GM19239 (cell line): ENCODE results near the gene RC3H2.
A peak's percentile ranks its signal among the peaks of the same experiment; 100 is the strongest.

Experiments used
- DNase-seq: peaks from one replicate; pipeline ENCODE4 v3.0.0; 2011; ENCODE audit warnings: low spot score; ENCODE audit not compliant: insufficient read length
- FAIRE-seq: peaks from 2 replicates; lab custom pipeline; 2011; peaks lifted over from hg19 to GRCh38; lab: Jason Lieb, UNC

Gene RC3H2

GRCh38 chr9:122904823-122905710, at the start of gene RC3H2:
RC3H2 (minus strand) TSS chr9:122905359; CDS start chr9:122897509, 7,850 bp downstream.
- peak; percentile 100 for FAIRE-seq
- DNase-seq: peak; percentile 60

GRCh38 chr9:122954253-122954691, 49.1 kb upstream of the RC3H2 start:
- no peak for DNase-seq
- FAIRE-seq: no peak

GRCh38 chr9:122951056-122951455, 45.9 kb upstream of the RC3H2 start:
- FAIRE-seq (no peak), DNase-seq (no peak)

- no peak for FAIRE-seq
Observed at GRCh38 chr9:122950263-122950662, 45.1 kb upstream of the RC3H2 start.

GRCh38 chr9:122949696-122950095, 44.5 kb upstream of the RC3H2 start:
- DNase-seq (no peak), FAIRE-seq (no peak)

More at GRCh38 chr9:122950263-122950662, 45.1 kb upstream of the RC3H2 start:
- no peak for DNase-seq

- DNase-seq (no peak), FAIRE-seq (no peak)
Observed at GRCh38 chr9:122948313-122948712, 43.2 kb upstream of the RC3H2 start.

GRCh38 chr9:122946461-122947005, 41.4 kb upstream of the RC3H2 start:
- DNase-seq (no peak), FAIRE-seq (no peak)

- no peak for FAIRE-seq
- DNase-seq: no peak
Observed at GRCh38 chr9:122944960-122945888, 40.1 kb upstream of the RC3H2 start.

- peak; percentile 81 for FAIRE-seq
- no peak for DNase-seq
Observed at GRCh38 chr9:122941582-122942234, 36.5 kb upstream of the RC3H2 start.

GRCh38 chr9:122940749-122941581, 35.8 kb upstream of the RC3H2 start, which contains the start of gene RABGAP1:
RABGAP1 (plus strand) TSS chr9:122941020; CDS start chr9:122957060, 16,040 bp downstream.
- peak; percentile 96 for FAIRE-seq
- peak; percentile 81 for DNase-seq

- DNase-seq (no peak), FAIRE-seq (no peak)
Observed at GRCh38 chr9:122940454-122940748, 35.2 kb upstream of the RC3H2 start.

- DNase-seq (no peak), FAIRE-seq (no peak)
Observed at GRCh38 chr9:122939601-122940000, 34.4 kb upstream of the RC3H2 start.

- DNase-seq: no peak
- no peak for FAIRE-seq
Observed at GRCh38 chr9:122936883-122937282, 31.7 kb upstream of the RC3H2 start.

- DNase-seq (no peak), FAIRE-seq (no peak)
Observed at GRCh38 chr9:122936464-122936863, 31.3 kb upstream of the RC3H2 start.

GRCh38 chr9:122931226-122932121, 26.3 kb upstream of the RC3H2 start, which contains the start of gene ZBTB26:
ZBTB26 (minus strand) TSS chr9:122931512; CDS start chr9:122919934, 11,578 bp downstream.
- FAIRE-seq: peak; percentile 87
- peak; percentile 86 for DNase-seq

GRCh38 chr9:122930541-122931225, 25.5 kb upstream of the RC3H2 start:
- DNase-seq: no peak
- FAIRE-seq: no peak

- DNase-seq: no peak
- FAIRE-seq: no peak
Observed at GRCh38 chr9:122929796-122930354, 24.7 kb upstream of the RC3H2 start.
